Nephron (organoid): ENCODE results near the gene CARD11.

ENCODE experiments used
- H3K27ac Mint-ChIP-seq, 3 experiments: 2 replicates each; pipeline ENCODE4 v1.8.0; 2020; ENCODE audit warnings: mixed read lengths in 3 of 3, mild to moderate bottlenecking in 2 of 3, moderate library complexity in 1 of 3
- H3K27me3 Mint-ChIP-seq: 2 replicates; pipeline ENCODE4 v1.8.0; 2021; ENCODE audit warnings: low read depth, mild to moderate bottlenecking, moderate library complexity, mixed read lengths
- H3K36me3 Mint-ChIP-seq: 2 replicates; pipeline ENCODE4 v1.8.0; 2020; ENCODE audit warnings: low read depth, mixed read lengths
- H3K4me1 Mint-ChIP-seq: 2 replicates; pipeline ENCODE4 v1.8.0; 2020; ENCODE audit warnings: mixed read lengths
- H3K4me3 Mint-ChIP-seq, 3 experiments: 2 replicates each; pipeline ENCODE4 v1.8.0; 2020; ENCODE audit warnings: mild to moderate bottlenecking in 3 of 3, mixed read lengths in 3 of 3, moderate library complexity in 2 of 3
- H3K9me3 Mint-ChIP-seq: 2 replicates; pipeline ENCODE4 v1.8.0; 2020; ENCODE audit warnings: mixed read lengths
- TF ChIP-seq, protein P1 (sequence below), 3 experiments: fragments of 200-600 bp; sonication (generic); IDR thresholded peaks; one replicate each; pipeline ENCODE4 v1.5.0; 2021; ENCODE audit warnings: antibody characterized with exemption in 3 of 3; ENCODE audit not compliant: unreplicated experiment in 3 of 3

The CARD11 gene

DNA sequence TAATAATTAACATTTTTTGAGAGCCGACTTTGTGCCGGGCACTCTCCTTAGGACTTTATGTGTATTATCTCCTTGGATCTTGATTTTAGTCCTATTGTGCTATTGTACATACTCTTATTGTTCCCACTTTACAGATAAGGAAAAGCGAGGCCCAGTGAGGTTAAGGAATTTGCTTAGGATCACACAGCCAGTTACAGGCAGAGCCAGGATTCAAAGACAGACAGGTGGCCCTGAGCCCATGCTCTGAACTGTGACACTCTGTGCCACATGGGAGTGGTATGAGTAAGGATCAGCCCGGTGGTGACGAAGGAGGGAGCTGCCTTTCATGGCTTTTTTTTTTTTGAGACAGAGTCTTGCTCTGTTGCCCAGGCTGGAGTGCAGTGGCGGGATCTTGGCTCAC lies 183.7 kb downstream of the CARD11 start:
- no peaks in the 10 kb centered on the region for H3K9me3 Mint-ChIP-seq
- no peak overlapping the region for H3K4me3 Mint-ChIP-seq
- no peaks in the 10 kb centered on the region for H3K36me3 Mint-ChIP-seq
- H3K4me1 Mint-ChIP-seq: peaks cover 18% of the 10 kb centered on the region
- peaks cover 3% of the 10 kb centered on the region for H3K27me3 Mint-ChIP-seq
- TF ChIP-seq, protein P1, sequence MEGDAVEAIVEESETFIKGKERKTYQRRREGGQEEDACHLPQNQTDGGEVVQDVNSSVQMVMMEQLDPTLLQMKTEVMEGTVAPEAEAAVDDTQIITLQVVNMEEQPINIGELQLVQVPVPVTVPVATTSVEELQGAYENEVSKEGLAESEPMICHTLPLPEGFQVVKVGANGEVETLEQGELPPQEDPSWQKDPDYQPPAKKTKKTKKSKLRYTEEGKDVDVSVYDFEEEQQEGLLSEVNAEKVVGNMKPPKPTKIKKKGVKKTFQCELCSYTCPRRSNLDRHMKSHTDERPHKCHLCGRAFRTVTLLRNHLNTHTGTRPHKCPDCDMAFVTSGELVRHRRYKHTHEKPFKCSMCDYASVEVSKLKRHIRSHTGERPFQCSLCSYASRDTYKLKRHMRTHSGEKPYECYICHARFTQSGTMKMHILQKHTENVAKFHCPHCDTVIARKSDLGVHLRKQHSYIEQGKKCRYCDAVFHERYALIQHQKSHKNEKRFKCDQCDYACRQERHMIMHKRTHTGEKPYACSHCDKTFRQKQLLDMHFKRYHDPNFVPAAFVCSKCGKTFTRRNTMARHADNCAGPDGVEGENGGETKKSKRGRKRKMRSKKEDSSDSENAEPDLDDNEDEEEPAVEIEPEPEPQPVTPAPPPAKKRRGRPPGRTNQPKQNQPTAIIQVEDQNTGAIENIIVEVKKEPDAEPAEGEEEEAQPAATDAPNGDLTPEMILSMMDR (IDR thresholded peaks at IDR 0.05; ENCODE audit: unreplicated experiment in 3 of 3): no peak
- H3K27ac Mint-ChIP-seq: no peak overlapping the region

DNA sequence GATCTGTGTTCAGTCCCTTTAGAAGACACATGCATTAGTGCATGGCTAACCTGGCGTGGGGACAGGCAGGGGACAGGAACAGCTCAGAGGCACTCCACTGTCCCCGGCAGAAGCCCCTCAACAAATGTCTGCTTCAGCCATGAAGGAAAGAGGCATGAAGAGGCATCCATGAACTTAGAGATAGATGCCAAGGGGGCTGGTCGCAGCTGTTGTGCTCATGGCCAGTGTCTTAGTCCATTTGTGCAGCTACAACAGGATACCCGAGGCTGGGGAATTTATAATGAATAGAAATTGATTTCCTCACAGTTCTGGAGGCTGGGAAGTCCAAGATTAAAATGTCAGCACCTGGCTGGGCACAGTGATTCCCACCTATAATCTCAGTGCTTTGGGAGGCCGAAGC lies 185.0 kb downstream of the CARD11 start:
- TF ChIP-seq, protein P1 (IDR thresholded peaks at IDR 0.05; ENCODE audit: unreplicated experiment in 3 of 3): no peak
- Mint-ChIP-seq H3K27ac (no peak overlapping the region), H3K36me3 (no peaks in the 10 kb centered on the region), H3K9me3 (peaks cover 3% of the 10 kb centered on the region), H3K4me1 (peaks cover 10% of the 10 kb centered on the region), H3K4me3 (no peak overlapping the region), H3K27me3 (peaks cover 3% of the 10 kb centered on the region)

GRCh38 chr7:2856388-2857169 lies 187.1 kb downstream of the CARD11 start:
- Mint-ChIP-seq H3K27me3 (peaks cover 3% of the 10 kb centered on the region), H3K9me3 (peaks cover 3% of the 10 kb centered on the region), H3K4me3 (no peak overlapping the region), H3K4me1 (peaks cover 9% of the 10 kb centered on the region), H3K27ac (no peak overlapping the region), H3K36me3 (no peaks in the 10 kb centered on the region)
- TF ChIP-seq, protein P1 (IDR thresholded peaks at IDR 0.05; ENCODE audit: unreplicated experiment in 3 of 3): no peak
